T-helper 2 cell treated with Interferon-gamma antibody and Interleukin-4, amounts not matched to agents 5 μg/mL and 100 μg/mL, for 36 hours (primary cell): Measurements from ENCODE around the gene HMCN1.

Experiments
- DNase-seq: peaks from one replicate; pipeline ENCODE4 v3.0.0; 2021; ENCODE audit warnings: low spot score
- H3K27ac Mint-ChIP-seq: one replicate; pipeline ENCODE4 v1.8.0; 2021; ENCODE audit warnings: mild to moderate bottlenecking, mixed read lengths
- H3K27me3 Mint-ChIP-seq: one replicate; pipeline ENCODE4 v1.8.0; 2021; ENCODE audit warnings: low read depth, mixed read lengths
- H3K36me3 Mint-ChIP-seq: one replicate; pipeline ENCODE4 v1.8.0; 2021; ENCODE audit warnings: low read depth, mixed read lengths
- H3K4me1 Mint-ChIP-seq: one replicate; pipeline ENCODE4 v1.8.0; 2021; ENCODE audit warnings: low read depth, mixed read lengths
- H3K4me3 Mint-ChIP-seq: one replicate; pipeline ENCODE4 v1.8.0; 2022; ENCODE audit warnings: mild to moderate bottlenecking, moderate library complexity, mixed read lengths
- H3K9me3 Mint-ChIP-seq: one replicate; pipeline ENCODE4 v1.8.0; 2021; ENCODE audit warnings: mixed read lengths

The HMCN1 gene

DNA sequence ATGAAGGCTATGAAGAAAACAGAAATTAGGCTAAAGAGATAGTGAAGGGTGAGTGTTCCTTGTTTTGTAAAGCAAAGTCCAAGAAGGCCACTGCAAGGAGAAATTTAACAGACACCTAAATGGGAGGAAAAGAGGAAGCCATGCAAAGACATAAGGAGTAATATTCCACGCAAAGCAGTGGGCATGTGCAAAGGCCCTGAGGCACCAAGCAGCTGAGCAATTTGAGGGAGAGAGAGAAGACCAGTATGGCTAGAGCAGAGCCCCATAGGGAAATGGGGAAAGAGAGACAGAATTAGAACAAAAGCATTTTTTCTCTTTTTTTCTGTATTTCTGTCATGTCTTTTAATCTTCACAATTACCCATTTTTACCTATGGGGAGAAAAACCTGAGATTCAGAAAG, 486.7 kb downstream of the HMCN1 start:
- Mint-ChIP-seq H3K9me3 (no peaks in the 10 kb centered on the region), H3K36me3 (no peaks in the 10 kb centered on the region), H3K27ac (no peak overlapping the region), H3K27me3 (peaks cover 7% of the 10 kb centered on the region), H3K4me1 (peaks cover 3% of the 10 kb centered on the region), H3K4me3 (no peak overlapping the region)
- DNase-seq = no peak

DNA sequence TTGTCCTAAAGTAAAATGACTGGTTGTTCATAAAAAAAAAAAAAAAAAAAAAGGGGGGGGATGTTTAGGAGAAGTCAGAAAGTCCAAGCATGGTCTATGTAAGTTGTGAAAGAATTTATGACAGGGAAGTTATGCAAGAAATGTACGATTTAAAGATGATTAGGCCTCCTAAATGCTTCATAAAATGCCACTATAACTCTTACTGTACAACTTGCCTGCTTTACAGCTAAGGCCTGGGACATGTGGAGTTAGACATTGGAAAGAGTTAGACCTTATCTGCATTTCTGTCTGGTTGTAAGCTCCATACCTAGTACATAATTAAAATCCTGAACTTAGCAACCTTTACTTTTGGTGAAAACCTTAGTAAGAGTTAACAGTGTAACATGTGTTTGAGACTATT, 490.9 kb downstream of the HMCN1 start:
- Mint-ChIP-seq H3K4me3 (no peak overlapping the region), H3K27ac (no peak overlapping the region), H3K27me3 (peaks cover 6% of the 10 kb centered on the region), H3K36me3 (no peaks in the 10 kb centered on the region), H3K9me3 (no peaks in the 10 kb centered on the region), H3K4me1 (peaks cover 3% of the 10 kb centered on the region)
- DNase-seq = no peak

DNA sequence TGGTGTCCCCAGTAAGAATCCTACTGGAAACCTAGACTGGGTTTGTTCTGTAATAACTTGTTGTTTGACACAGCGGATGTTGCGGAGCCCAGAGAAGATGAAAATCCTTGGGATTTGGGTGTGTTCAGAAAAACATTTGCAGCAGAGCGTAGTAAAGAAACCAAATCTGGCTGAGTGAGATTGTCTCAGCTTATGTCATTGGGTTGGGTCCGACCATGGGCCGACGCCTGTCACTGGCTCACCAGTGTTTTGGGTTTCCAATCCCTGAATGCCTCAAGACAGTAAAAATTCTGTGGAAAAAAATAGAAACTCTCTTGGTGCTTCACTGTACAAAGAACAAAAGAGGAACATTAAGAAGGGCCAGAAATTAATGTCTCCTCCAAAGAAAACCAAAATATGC, 494.6 kb downstream of the HMCN1 start:
- H3K9me3 Mint-ChIP-seq = no peaks in the 10 kb centered on the region

DNA sequence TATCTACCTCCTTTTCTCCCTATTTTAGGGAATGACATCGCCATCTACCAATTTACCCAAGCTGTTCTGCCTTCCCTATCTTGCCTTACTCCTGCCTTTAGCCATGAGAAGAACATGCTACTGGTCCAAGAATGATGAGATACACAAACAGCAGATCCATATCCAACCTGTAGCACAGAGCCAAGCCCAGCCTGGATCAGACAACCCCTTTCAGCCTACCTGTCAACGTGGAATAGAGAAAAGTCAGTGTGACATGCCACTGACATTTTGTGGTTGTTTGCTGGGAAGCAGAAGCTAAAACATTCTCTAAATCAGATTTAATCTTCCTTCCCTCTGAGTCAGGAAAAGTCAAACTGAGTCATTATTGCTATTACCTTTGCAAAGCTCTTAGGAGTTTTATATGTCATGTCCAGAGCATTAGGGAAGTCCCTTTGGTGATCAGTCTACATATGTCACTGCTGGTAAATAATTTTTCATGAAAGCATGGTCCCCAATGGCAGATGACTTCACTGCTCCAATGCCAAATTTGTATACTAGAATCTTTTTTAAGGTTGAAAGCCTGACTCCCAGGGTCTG, 497.8 kb downstream of the HMCN1 start:
- Mint-ChIP-seq H3K27me3 (peaks cover 5% of the 10 kb centered on the region), H3K36me3 (no peaks in the 10 kb centered on the region), H3K4me1 (no peaks in the 10 kb centered on the region), H3K27ac (no peak overlapping the region), H3K9me3 (no peaks in the 10 kb centered on the region), H3K4me3 (no peak overlapping the region)
- DNase-seq = no peak

More for the DNA sequence above, 494.6 kb downstream of the HMCN1 start:
- Mint-ChIP-seq H3K4me3 (no peak overlapping the region), H3K36me3 (no peaks in the 10 kb centered on the region), H3K27ac (no peak overlapping the region), H3K4me1 (no peaks in the 10 kb centered on the region), H3K27me3 (peaks cover 6% of the 10 kb centered on the region)
- DNase-seq = no peak

DNA sequence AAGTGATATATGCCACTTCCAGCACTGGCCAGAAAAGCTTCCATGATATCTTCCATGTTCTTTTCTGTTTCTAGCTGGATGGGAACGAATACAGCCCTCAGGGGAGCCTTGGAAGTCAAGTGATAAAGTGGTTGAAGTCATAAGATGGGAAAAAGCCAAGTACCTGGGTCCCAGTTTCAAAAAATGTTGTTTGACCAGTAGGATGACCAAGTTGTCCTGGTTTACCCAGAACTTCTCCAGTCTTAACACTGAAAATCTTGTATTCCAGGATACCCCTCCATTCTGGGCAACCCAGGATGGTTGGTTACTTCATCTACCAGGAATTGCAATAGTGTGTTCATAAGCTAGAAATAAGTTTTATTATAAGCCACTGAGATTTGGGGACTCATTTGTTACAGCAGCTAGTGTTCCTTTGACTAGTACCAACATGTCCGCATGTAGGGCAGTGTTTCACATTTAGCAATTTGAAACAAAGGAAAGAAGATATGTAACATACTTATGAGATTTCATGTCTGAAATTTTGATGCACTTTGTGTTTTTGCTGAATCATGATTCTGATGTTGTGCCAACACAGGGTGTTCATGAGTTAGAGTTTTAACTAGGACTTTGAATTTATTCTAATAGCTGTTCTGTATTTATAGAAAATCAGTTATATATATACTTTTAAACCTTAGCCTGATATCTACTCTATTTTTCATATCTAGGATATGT, 500.9 kb downstream of the HMCN1 start:
- Mint-ChIP-seq H3K4me1 (no peaks in the 10 kb centered on the region), H3K4me3 (no peak overlapping the region), H3K27me3 (peaks cover 6% of the 10 kb centered on the region), H3K9me3 (no peaks in the 10 kb centered on the region), H3K27ac (no peak overlapping the region), H3K36me3 (no peaks in the 10 kb centered on the region)
- DNase-seq = no peak

DNA sequence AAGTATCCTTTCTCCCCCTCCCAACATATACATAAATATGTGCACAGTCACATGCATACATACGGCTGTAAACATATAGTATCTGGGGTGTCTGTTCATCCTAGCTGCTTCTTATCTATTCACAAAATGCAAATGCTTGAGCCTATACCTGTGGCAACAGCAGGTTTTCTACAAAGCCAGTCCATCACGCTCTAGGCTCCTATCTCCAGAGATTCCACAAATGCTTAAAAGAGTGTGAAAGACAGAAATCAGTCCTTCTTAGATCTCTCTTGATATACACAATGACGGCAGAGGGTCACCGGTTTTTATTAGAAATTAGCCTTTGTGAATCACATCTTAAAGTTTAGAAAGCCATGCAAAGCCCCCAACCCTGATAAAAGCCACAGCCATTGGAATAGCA, 501.5 kb downstream of the HMCN1 start:
- no peaks in the 10 kb centered on the region for H3K36me3 Mint-ChIP-seq
- peaks cover 6% of the 10 kb centered on the region for H3K27me3 Mint-ChIP-seq
- no peaks in the 10 kb centered on the region for H3K9me3 Mint-ChIP-seq
- no peak for DNase-seq
- no peak overlapping the region for H3K27ac Mint-ChIP-seq
- H3K4me1 Mint-ChIP-seq = no peaks in the 10 kb centered on the region
- H3K4me3 Mint-ChIP-seq = no peak overlapping the region

DNA sequence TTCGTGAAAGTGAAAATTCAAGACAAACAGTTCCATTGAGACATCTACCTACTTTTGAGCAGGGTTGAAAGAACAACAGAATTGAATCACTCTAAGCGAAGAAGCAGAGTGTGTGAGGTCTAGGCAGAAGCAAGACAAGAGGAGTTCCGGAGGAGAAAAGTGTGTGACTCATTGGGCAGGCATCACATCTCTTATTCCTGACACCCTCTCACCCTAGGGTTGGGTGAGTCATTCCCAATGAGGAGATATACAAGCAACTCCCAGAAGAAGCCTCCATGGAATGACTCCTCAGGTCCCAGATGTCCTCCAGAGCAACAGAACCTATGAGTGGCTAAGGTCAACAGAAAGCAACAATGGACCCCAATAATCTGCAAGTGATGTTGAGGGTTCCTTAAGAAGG, 502.7 kb downstream of the HMCN1 start:
- Mint-ChIP-seq H3K36me3 (no peaks in the 10 kb centered on the region), H3K27ac (no peak overlapping the region), H3K4me1 (no peaks in the 10 kb centered on the region), H3K27me3 (peaks cover 9% of the 10 kb centered on the region), H3K4me3 (no peak overlapping the region), H3K9me3 (no peaks in the 10 kb centered on the region)
- DNase-seq = no peak

DNA sequence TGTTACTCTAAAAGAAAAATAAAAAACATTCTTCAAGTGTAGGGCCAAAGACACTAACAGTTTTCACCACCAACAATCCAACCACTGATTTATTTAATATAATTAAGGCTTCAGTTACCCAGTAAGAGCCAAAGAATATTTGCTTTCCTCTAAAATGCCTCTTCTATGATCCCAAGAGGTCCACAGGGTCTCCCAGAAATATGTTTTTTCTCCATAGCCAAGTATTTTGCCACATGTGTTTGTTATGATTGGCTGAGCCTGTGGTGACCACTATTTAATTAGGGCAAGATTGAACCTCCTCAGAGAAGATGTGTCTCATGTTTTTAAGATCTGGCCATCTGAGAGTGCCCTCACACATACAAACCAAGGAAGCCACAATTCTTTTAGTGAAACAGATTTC, 505.0 kb downstream of the HMCN1 start:
- Mint-ChIP-seq H3K9me3 (no peaks in the 10 kb centered on the region), H3K27ac (no peak overlapping the region), H3K4me1 (no peaks in the 10 kb centered on the region)

DNA sequence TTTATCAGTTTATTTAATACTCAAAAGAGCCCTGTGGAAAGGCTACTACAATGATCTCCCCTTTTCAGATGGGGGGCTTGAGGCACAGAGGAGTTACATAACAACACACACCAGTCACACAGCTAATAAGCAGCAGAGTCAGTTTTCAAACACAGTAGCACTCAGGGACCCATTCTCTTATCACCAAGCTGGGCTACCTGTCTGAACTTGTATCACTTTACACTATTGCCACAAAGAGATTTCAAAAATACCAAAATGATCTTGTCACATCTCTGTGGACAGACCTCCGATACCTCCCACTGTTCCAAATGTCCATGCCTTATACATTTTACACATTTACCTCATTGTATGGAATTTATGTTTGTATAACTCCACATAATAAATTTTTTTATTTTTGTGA, 506.2 kb downstream of the HMCN1 start:
- DNase-seq = no peak
- peaks cover 9% of the 10 kb centered on the region for H3K27me3 Mint-ChIP-seq
- no peaks in the 10 kb centered on the region for H3K4me1 Mint-ChIP-seq
- H3K27ac Mint-ChIP-seq = no peak overlapping the region
- H3K9me3 Mint-ChIP-seq = no peaks in the 10 kb centered on the region
- H3K36me3 Mint-ChIP-seq = no peaks in the 10 kb centered on the region
- no peak overlapping the region for H3K4me3 Mint-ChIP-seq

More for the DNA sequence above, 505.0 kb downstream of the HMCN1 start:
- no peak for DNase-seq
- Mint-ChIP-seq H3K27me3 (peaks cover 9% of the 10 kb centered on the region), H3K4me3 (no peak overlapping the region), H3K36me3 (no peaks in the 10 kb centered on the region)
